Choroid plexus epithelial cell (primary cell): ENCODE data around the gene FXYD3.
A peak's percentile ranks its signal among the peaks of the same experiment; 100 is the strongest.
"Not testable (repeated sequence)": the region's sequence is repeated elsewhere in the genome, so short reads cannot be mapped to it uniquely, and the experiment has no call there.

Experiments
- DNase-seq: peaks from one replicate; pipeline ENCODE4 v3.0.0-alpha.2; 2010; ENCODE audit warnings: low read depth
- H3K4me3 ChIP-seq: 2 replicates; pipeline ENCODE4 v1.5.1; 2011; ENCODE audit warnings: low read depth, mild to moderate bottlenecking, control low read depth, low read length, moderate library complexity
- CTCF ChIP-seq: conservative IDR thresholded peaks from 2 replicates; pipeline ENCODE4 v1.5.1; 2011; ENCODE audit warnings: low read depth, mild to moderate bottlenecking, control low read depth, inconsistent platforms, low read length, moderate library complexity

FXYD3 gene

DNA sequence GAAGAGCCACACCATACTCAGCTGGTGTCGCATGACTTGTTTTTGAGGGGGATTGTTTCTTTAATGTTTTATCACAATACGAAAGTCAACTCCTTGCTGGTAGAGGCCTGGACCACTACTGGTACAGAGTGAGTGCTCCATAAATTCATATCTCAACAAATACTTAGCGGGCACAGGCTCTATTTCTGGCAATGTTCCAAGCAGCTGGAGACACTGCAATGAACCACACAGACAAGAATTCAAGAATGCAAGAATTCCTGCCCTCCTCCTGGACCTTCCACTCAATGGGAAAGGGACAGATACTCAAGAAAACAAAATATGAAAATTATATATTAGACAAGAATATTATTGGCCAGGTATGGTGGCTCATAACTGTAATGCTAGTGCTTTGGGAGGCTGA, 33.8 kb downstream of the FXYD3 start:
- TF ChIP-seq CTCF: no peak
- DNase-seq: no peak
- no peak overlapping the region for H3K4me3 ChIP-seq

- H3K4me3 ChIP-seq: no peak overlapping the region
- TF ChIP-seq CTCF: no peak
- no peak for DNase-seq
These were observed 34.8 kb downstream of the FXYD3 start for GRCh38 chr19:35150445-35150844.

DNA sequence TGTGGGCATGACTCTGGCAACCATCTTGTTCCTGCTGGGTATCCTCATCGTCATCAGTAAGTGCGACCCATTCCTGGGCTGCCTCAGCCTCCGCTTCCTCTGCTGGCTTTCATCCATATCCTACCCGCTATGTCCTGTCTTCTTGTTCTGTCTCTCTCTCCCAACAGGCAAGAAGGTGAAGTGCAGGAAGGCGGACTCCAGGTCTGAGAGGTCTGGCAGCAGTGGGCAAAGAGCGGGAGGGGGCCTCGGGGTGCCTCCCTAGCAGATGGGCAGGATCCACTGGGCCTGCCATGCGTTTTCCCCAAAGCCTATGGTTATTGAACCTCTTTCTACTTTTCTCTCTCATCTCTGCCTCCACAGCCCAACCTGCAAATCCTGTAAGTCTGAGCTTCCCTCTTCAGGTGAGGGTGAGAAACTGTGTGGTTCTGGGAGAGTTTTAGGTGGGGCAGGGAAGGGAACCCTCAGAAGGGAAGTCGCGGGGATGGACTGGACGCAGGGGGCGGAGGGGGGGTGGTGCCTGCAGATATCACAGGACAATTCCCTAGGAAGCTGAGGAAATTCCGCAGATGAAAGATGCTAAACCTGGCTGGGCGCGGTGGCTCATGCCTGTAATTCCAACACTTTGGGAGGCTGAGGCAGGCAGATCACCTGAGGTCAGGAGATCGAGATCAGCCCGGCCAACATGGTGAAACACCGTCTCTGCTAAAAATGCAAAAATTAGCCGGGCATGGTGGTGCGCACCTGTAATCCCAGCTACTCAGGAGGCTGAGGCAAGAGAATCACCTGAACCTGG, 35.8 kb downstream of the FXYD3 start:
- no peak overlapping the region for H3K4me3 ChIP-seq
- no peak for TF ChIP-seq CTCF
- no peak for DNase-seq

- H3K4me3 ChIP-seq: not testable (repeated sequence)
These were observed 37.5 kb downstream of the FXYD3 start for GRCh38 chr19:35153129-35153522.

GRCh38 chr19:35153701-35154524, 38.3 kb downstream of the FXYD3 start:
- peak; percentile 36 for DNase-seq
- peak overlapping the region; percentile 76 for H3K4me3 ChIP-seq
- TF ChIP-seq CTCF: peak; percentile 68

More at GRCh38 chr19:35153129-35153522, 37.5 kb downstream of the FXYD3 start:
- not testable (repeated sequence) for DNase-seq

GRCh38 chr19:35154525-35155406, 39.1 kb downstream of the FXYD3 start, which contains the start of gene FXYD5:
FXYD5 (plus strand) TSS chr19:35154735; CDS start chr19:35155551, 816 bp downstream.
- no peak for TF ChIP-seq CTCF
- peak; percentile 68 for DNase-seq
- H3K4me3 ChIP-seq: peak within 1 kb of the TSS; percentile 76

DNA sequence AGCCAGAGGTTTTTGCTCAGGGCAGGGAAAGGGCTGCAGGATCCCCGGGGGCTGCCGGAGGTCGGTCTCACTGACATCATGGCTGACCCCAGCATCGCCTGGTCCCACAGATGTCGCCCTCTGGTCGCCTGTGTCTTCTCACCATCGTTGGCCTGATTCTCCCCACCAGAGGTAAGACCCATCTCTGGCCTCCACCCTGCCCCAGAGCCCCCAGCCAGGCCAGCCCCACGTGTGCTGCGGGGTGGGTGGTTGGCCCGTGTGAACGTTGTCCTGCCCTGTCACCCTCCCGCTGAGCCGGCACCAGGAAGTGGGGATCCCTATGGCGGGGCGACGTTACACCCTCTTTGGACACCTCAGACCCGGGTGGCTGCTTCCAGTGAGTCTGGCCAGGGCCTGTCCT, 39.8 kb downstream of the FXYD3 start:
- no peak for DNase-seq
- H3K4me3 ChIP-seq: peak overlapping the region; percentile 76
- no peak for TF ChIP-seq CTCF
